Right lobe of liver (tissue), 6 donors: ENCODE results near the gene JPT2. TPM values are rescaled to one million over a fixed set of nuclear protein-coding genes. Genes with fewer than 3 reads are reported as not detected.

Experiments
- ATAC-seq, 4 donors: fragments of 200-7000 bp; cut with Tn5 transposase; one replicate each; pipeline ENCODE4 v1.9.1; 2020; ENCODE audit warnings: mild to moderate bottlenecking in 4 of 4, moderate library complexity in 4 of 4
- DNase-seq, 3 donors: peaks; one replicate each; pipeline ENCODE4 v3.0.0-alpha.2; 2020
- H3K27ac ChIP-seq, 3 donors: fragments of 200-600 bp; one replicate each; pipeline ENCODE4 v1.8.0; 2022
- H3K27me3 ChIP-seq, 2 donors: fragments of 200-600 bp; one replicate each; pipeline ENCODE4 v1.8.0; 2022
- H3K36me3 ChIP-seq, 4 donors: fragments of 200-600 bp; sonication (generic) in 1 of 4; one replicate each; pipeline versions ENCODE4 v1.5.1 to v1.8.0; 2017 to 2022; ENCODE audit warnings: control low read depth in 1 of 4
- H3K4me1 ChIP-seq, 4 donors: fragments of 200-600 bp; sonication (generic) in 1 of 4; one replicate each; pipeline versions ENCODE4 v1.5.1 to v1.8.0; 2017 to 2022; ENCODE audit warnings: control low read depth in 1 of 4
- H3K4me3 ChIP-seq, 3 donors: fragments of 200-600 bp; one replicate each; pipeline ENCODE4 v1.8.0; 2022
- H3K9me3 ChIP-seq, 4 donors: fragments of 200-600 bp; sonication (generic) in 1 of 4; one replicate each; pipeline versions ENCODE4 v1.5.1 to v1.8.0; 2017 to 2022; ENCODE audit warnings: control low read depth in 1 of 4
- POLR2A ChIP-seq: fragments of 450-650 bp; IDR thresholded peaks from one replicate; pipeline ENCODE4 v1.6.1; 2017; ENCODE audit warnings: antibody characterized with exemption, mild to moderate bottlenecking
- WGBS: methylation state at CpG from one replicate; pipeline ENCODE4 v1.1.6; 2018; ENCODE audit warnings: low coverage, low lambda C conversion rate; ENCODE audit not compliant: insufficient coverage; ENCODE audit errors: missing lambda C conversion rate; 5-methylcytosine and 5-hydroxymethylcytosine counted together
- intact Hi-C, 2 donors: fragments of 100-400 bp; cut with DNase I; formaldehyde crosslinking; loops; one replicate each; pipeline versions ENCODE4 v1.11.2 to v1.14.1; 2022
- total RNA-seq, 6 experiments: library from RNA; depleted of rRNA in 2 of 6; stranded (reverse); fragments of >200 nt in 2 of 6; fragmentation: NEBNext Ultra II Directional in 3 of 6; extraction: Animal tissue kit (Norgen Biotek cat#: 25700) in 3 of 6; gene quantifications; one replicate each; pipeline versions ENCODE4 v1.1.0 to v1.2.4, GENCODE V29; 2016 to 2023
- TF ChIP-seq, protein P1 (sequence below), 4 donors: fragments of 200-600 bp in 3 of 4; fragments of 450-650 bp in 1 of 4; IDR thresholded peaks; one replicate each; pipeline versions ENCODE4 v1.5.1 to v1.8.0; 2016 to 2022; ENCODE audit warnings: antibody characterized with exemption in 4 of 4, mild to moderate bottlenecking in 2 of 4
- donor health status: DM: no; HTN: yes; CAD: no.
- donor health status: DM: no; HTN: no; CAD: no.
- donor health status: DM: no; HTN: no; CAD: no.
- donor health status: DM: no; HTN: yes; CAD: no.
- donor health status: DM: no; HTN: yes; CAD: no.

JPT2 gene
- total RNA-seq, 6 experiments from 2014 or later: 31.0 to 47.7 (median 38.7) TPM

DNA sequence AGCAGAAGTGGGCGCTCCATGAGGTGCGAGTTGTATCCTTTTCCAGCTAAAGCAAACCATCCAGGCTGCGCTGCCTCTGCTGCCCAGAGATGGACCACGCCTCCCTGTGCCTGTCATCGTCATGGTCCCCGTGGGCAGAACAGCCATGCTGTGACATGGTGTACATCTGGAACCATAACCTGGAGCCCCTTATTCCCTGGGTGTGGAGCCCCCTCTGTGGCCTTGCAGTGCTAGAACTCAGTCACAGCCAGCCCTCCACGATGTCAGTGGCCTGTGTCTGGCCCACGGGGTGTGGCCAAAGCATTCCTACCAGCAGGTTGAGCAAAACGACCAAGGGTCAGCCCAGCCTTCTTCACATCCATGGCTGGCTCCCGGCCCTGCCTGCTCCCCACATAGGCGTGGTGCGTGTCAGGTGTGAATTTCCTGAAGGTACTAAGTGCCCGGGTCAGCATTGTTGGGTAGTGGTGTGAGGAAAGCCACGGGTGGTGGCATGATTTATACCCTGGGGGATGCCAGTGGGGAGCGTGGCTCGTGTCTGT is 22.7 kb upstream of the JPT2 start:
- H3K9me3 ChIP-seq: no peaks in the 10 kb centered on the region
- H3K4me3 ChIP-seq: no peak overlapping the region
- ATAC-seq (no peak), DNase-seq (no peak)
- no peaks in the 10 kb centered on the region for H3K27me3 ChIP-seq
- H3K27ac ChIP-seq: no peak overlapping the region
- peaks cover 0 to 59% (median 22%) of the 10 kb centered on the region in 4 donors for H3K36me3 ChIP-seq
- intact Hi-C loops: no loop called here
- 67% methylated on average over 3 of the region's 16 CpGs for WGBS
- no peak for TF ChIP-seq POLR2A
- TF ChIP-seq, protein P1, sequence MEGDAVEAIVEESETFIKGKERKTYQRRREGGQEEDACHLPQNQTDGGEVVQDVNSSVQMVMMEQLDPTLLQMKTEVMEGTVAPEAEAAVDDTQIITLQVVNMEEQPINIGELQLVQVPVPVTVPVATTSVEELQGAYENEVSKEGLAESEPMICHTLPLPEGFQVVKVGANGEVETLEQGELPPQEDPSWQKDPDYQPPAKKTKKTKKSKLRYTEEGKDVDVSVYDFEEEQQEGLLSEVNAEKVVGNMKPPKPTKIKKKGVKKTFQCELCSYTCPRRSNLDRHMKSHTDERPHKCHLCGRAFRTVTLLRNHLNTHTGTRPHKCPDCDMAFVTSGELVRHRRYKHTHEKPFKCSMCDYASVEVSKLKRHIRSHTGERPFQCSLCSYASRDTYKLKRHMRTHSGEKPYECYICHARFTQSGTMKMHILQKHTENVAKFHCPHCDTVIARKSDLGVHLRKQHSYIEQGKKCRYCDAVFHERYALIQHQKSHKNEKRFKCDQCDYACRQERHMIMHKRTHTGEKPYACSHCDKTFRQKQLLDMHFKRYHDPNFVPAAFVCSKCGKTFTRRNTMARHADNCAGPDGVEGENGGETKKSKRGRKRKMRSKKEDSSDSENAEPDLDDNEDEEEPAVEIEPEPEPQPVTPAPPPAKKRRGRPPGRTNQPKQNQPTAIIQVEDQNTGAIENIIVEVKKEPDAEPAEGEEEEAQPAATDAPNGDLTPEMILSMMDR (IDR thresholded peaks at IDR 0.05): no peak
- no peaks in the 10 kb centered on the region for H3K4me1 ChIP-seq

DNA sequence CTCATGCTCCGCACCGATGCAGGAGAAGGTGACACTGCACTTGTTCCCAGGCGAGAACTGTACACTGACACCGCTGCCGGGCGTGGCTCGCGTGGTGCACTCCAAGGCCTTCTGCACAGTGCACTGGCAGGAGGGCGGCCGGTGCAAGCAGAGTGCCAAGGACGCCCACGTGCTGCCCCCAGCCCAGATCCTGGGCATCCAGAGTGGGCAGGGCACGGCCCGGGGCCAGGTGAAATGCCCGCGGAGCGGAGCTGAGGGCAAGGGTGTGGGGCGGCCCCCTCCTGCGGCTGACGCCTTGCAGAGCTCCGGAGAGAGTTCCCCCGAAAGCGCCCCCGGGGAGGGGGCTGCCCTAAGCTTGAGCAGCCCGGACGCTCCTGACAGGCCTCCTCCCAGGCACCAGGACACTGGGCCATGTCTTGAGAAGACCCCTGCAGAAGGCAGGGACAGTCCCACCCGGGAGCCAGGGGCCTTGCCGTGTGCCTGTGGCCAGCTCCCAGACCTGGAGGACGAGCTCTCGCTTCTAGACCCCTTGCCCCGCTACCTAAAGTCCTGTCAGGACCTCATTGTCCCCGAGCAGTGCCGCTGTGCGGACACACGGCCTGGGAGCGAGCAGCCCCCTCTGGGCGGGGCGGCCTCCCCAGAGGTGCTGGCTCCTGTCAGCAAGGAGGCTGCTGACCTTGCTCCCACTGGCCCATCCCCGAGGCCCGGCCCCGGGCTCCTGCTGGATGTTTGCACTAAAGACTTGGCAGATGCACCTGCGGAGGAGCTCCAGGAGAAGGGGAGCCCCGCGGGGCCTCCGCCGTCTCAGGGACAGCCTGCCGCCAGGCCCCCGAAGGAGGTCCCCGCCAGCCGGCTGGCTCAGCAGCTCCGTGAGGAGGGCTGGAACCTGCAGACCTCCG is 21.9 kb upstream of the JPT2 start:
- peak in 1 of 4 donors; percentile 4 for ATAC-seq
- 87% methylated on average over 6 of the region's 52 CpGs for WGBS

DNA sequence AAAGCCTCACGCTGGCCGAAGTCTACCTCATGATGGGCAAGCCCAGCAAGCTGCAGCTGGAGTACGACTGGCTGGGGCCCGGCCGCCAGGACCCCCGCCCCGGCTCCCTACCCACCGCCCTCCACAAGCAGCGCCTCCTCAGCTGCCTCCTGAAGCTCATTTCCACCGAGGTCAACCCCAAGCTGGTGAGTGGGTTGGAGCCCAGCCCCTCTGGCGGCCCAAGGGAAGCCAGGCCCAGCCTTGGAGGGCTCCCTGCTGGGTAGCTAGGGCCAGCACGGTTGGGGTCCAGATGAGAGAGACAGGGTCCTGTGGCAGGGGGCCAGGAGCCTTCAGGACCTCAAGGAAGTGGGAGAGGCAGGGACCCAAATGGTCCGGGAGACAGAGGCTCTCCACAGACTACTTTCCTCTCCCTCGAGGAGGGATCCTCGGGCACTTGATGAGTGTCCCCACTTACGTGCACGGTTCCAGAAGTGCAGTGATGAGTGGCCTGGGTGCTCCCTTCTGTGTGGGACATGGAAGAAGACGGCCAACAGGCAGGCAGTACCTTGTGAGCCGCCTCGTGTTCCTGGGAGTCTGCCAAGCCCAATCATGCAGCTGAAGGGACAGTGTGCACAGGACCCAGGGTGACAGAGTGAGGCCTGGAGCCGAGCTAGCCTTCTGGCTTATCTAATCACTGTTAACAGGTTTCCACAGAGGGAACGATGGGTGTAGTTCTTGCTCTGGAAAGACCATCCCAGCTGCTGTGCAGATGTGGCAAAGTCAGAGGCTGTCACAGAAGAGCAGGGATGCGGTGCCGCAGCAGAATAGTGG is 21.1 kb upstream of the JPT2 start:
- DNase-seq (no peak), ATAC-seq (no peak)
- intact Hi-C loops: no loop called here
- Histone ChIP-seq H3K27ac (no peak overlapping the region), H3K27me3 (no peaks in the 10 kb centered on the region), H3K9me3 (no peaks in the 10 kb centered on the region), H3K4me1 (no peaks in the 10 kb centered on the region), H3K36me3 (peaks cover 0 to 68% (median 24%) of the 10 kb centered on the region in 4 donors), H3K4me3 (no peak overlapping the region)
- 50% methylated on average over 3 of the region's 24 CpGs for WGBS
- TF ChIP-seq, protein P1 (IDR thresholded peaks at IDR 0.05): no peak
- no peak for TF ChIP-seq POLR2A

More for the DNA sequence above, 21.9 kb upstream of the JPT2 start:
- no peak overlapping the region for H3K27ac ChIP-seq
- no peaks in the 10 kb centered on the region for H3K9me3 ChIP-seq
- intact Hi-C loops: no loop called here
- H3K27me3 ChIP-seq: no peaks in the 10 kb centered on the region
- peaks cover 0 to 63% (median 22%) of the 10 kb centered on the region in 4 donors for H3K36me3 ChIP-seq
- no peaks in the 10 kb centered on the region for H3K4me1 ChIP-seq
- H3K4me3 ChIP-seq: no peak overlapping the region
- TF ChIP-seq, protein P1 (IDR thresholded peaks at IDR 0.05): no peak
- DNase-seq: no peak

DNA sequence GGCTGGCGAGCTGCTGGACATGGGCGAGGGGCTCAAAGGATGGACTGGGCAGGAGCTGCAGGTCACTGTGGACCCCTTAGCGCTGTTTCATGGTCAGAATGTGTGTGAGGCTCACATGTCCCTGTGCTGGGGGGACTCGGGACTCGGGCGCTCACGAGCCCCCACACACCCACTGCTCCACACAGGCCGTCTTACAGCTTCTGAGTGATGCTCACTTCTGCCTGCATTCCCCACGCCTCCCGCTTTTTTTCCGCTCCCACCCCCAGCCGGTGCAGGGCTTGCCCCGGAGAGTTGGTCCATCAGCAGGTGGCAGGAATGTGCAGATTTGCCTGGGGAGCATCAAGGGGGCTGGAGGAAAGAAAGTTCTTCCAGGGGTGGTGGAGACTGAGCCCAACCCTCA is 20.2 kb upstream of the JPT2 start:
- H3K36me3 ChIP-seq: peaks cover 0 to 71% (median 24%) of the 10 kb centered on the region in 4 donors
- H3K9me3 ChIP-seq: no peaks in the 10 kb centered on the region
- intact Hi-C loops: no loop called here
- no peak overlapping the region for H3K27ac ChIP-seq
- H3K4me3 ChIP-seq: no peak overlapping the region
- DNase-seq (no peak), ATAC-seq (no peak)
- no peaks in the 10 kb centered on the region for H3K4me1 ChIP-seq
- 80% methylated on average over 1 of the region's 13 CpGs for WGBS
- no peaks in the 10 kb centered on the region for H3K27me3 ChIP-seq
- TF ChIP-seq, protein P1 (IDR thresholded peaks at IDR 0.05): no peak
- TF ChIP-seq POLR2A: no peak
